ENCODE measurements around the gene ATP6V1E1. TPM values are rescaled to one million over a fixed set of nuclear protein-coding genes. Genes with fewer than 3 reads are reported as not detected.

ATP6V1E1 gene
- total RNA-seq, 2 experiments from 2014 or later = 68.1 to 68.2 TPM

DNA sequence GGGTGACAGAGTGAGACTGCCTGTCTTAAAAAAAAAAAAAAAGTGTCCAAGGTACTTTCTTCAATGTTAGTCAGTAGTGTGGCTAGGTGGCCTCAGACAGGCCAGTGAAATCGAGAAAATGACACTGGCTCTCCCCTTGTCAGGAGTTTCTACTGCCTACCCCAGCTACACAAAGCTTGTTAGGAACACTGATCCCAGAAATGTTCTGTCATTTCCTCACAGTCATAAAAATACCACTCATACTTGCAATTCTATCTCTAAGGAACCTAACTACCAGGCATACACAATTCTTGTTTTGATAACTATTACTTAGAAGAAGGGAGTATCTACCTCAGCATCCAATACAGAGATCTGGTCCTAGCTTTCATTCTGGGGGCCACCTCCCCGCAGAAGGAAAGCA is 31.3 kb downstream of the ATP6V1E1 start:
- Mint-ChIP-seq H3K27ac (no peak overlapping the region), H3K4me1 (ENCODE audit: low read depth) (no peaks in the 10 kb centered on the region), H3K9me3 (no peaks in the 10 kb centered on the region), H3K4me3 (no peak overlapping the region), H3K36me3 (ENCODE audit: low read depth) (peaks cover 42% of the 10 kb centered on the region), H3K27me3 (no peaks in the 10 kb centered on the region)
- ATAC-seq (no peak), DNase-seq (no peak)
- intact Hi-C loops (cut with micrococcal nuclease) = no loop called here
- TF ChIP-seq CTCF (IDR thresholded peaks at IDR 0.05) = no peak
- ChIA-PET CTCF (interaction anchor here (0.7 to 1.0 kb wide), 2 partner anchors 9 to 70 kb away, joined by 3 to 4 read pairs; no protein-coding TSS in a partner anchor), POLR2A (interaction anchor here (0.7 kb wide), 1 partner anchor 95 kb away, joined by 3 read pairs; no protein-coding TSS in a partner anchor)

DNA sequence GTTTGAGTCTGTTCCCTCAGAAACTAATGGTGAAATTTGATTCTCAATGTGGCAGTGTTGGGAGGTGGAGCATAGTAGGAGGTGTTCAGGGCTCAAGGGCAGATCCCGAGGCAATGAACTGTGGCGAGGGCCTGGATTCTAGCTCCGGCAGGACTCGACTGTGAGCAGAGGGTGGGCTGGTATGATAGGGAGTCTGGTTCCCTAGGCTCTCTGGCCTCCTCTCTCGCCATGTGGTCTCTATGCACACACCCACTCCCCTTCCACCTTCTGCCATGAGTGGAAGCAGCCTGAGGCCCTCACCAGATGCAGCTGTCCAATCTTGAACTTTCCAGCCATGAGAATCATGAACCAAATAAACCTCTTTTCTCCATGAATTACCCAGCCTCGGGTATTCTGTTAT is 32.3 kb downstream of the ATP6V1E1 start:
- Mint-ChIP-seq H3K4me3 (no peak overlapping the region), H3K27me3 (no peaks in the 10 kb centered on the region), H3K4me1 (ENCODE audit: low read depth) (no peaks in the 10 kb centered on the region), H3K36me3 (ENCODE audit: low read depth) (peaks cover 48% of the 10 kb centered on the region), H3K9me3 (no peaks in the 10 kb centered on the region), H3K27ac (no peak overlapping the region)
- ChIA-PET POLR2A (no interaction called here), CTCF (no interaction called here)
- intact Hi-C loops (cut with micrococcal nuclease) = no loop called here
- DNase-seq (no peak), ATAC-seq (no peak)
- TF ChIP-seq CTCF (IDR thresholded peaks at IDR 0.05) = no peak

DNA sequence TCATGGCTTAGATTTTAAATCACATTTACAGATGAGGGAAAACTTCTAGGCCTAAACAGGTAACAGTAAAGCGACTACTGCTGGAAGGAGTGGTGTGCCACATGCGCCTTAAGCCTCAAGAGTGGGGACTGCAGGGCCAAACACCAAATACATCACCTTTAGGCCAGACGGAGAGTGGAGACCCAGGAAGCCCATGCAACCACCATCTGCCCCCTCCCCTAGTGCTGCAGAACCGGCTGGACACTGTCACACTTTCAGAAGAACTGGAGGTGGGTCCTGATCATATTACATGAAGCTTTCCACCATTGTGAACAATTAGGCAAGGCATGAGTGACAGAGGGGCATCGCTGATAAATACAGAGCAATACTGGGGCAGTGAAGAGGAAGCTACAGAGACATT is 36.3 kb downstream of the ATP6V1E1 start:
- no peak for DNase-seq
- TF ChIP-seq CTCF (IDR thresholded peaks at IDR 0.05) = no peak
- CTCF ChIA-PET = no interaction called here
- Mint-ChIP-seq H3K27me3 (no peaks in the 10 kb centered on the region), H3K9me3 (no peaks in the 10 kb centered on the region), H3K27ac (no peak overlapping the region), H3K4me1 (ENCODE audit: low read depth) (no peaks in the 10 kb centered on the region), H3K36me3 (ENCODE audit: low read depth) (peaks cover 31% of the 10 kb centered on the region), H3K4me3 (no peak overlapping the region)
- no peak for ATAC-seq
- POLR2A ChIA-PET = no interaction called here
- intact Hi-C loops (cut with micrococcal nuclease) = no loop called here

- Mint-ChIP-seq H3K9me3 (no peaks in the 10 kb centered on the region), H3K4me3 (no peak overlapping the region), H3K27ac (peak overlapping the region; percentile 20), H3K27me3 (no peaks in the 10 kb centered on the region), H3K36me3 (ENCODE audit: low read depth) (peaks cover 24% of the 10 kb centered on the region), H3K4me1 (ENCODE audit: low read depth) (no peaks in the 10 kb centered on the region)
- ChIA-PET CTCF (no interaction called here), POLR2A (no interaction called here)
- TF ChIP-seq CTCF (IDR thresholded peaks at IDR 0.05) = no peak
- DNase-seq (no peak), ATAC-seq (no peak)
- intact Hi-C loops (cut with micrococcal nuclease) = no loop called here
Measured at GRCh38 chr22:17590586-17590985, 38.0 kb downstream of the ATP6V1E1 start.

- Mint-ChIP-seq H3K4me1 (ENCODE audit: low read depth) (no peaks in the 10 kb centered on the region), H3K27me3 (no peaks in the 10 kb centered on the region), H3K27ac (no peak overlapping the region), H3K36me3 (ENCODE audit: low read depth) (peaks cover 20% of the 10 kb centered on the region), H3K4me3 (no peak overlapping the region), H3K9me3 (no peaks in the 10 kb centered on the region)
- no peak for DNase-seq
- ATAC-seq = no peak
- CTCF ChIA-PET = no interaction called here
- intact Hi-C loops (cut with micrococcal nuclease) = no loop called here
- POLR2A ChIA-PET = no interaction called here
- TF ChIP-seq CTCF (IDR thresholded peaks at IDR 0.05) = no peak
Measured at GRCh38 chr22:17589810-17590375, 38.7 kb downstream of the ATP6V1E1 start.
